CD4-positive, alpha-beta T cell treated with Interleukin-6 at 100 ng/mL for 8 hours (primary cell): ENCODE results near the gene EHD3.

Experiments used
- DNase-seq: peaks from one replicate; pipeline ENCODE4 v3.0.0-alpha.2; 2020; ENCODE audit warnings: mixed read lengths, low spot score

Gene EHD3

GRCh38 chr2:31237348-31238017, 3.5 kb downstream of the EHD3 start:
- DNase-seq, result no peak

GRCh38 chr2:31238126-31238905, 4.4 kb downstream of the EHD3 start:
- no peak for DNase-seq

GRCh38 chr2:31238906-31239592, 5.1 kb downstream of the EHD3 start:
- no peak for DNase-seq

DNA sequence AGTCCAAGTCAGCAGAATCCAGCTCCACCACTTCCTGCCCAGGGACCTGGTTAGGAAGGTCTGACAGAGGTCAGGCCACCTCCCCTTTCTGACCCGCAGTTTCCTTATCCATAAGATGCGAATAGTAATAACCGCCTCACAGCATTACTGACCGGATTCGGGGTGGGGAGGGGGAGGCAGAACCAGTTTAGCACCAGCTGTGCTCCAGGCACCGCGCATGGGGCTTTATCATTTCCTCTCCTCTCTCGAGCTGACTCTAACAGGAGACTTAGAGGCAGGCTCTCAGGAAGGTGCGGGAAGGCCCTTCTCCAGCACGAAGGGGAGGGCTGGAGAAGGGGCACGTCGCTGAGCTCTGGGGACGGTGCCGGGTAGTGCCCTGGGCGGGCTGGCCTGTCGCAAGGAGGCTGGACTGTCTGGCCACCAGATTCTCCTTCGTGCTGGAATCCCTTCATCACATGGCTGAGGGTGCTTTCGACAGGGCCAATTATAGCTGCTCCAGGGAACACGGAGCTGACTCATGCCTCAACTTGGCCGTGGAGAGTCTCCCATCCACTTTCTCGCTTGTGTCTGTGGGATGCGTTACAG, 5.7 kb downstream of the EHD3 start:
- no peak for DNase-seq

DNA sequence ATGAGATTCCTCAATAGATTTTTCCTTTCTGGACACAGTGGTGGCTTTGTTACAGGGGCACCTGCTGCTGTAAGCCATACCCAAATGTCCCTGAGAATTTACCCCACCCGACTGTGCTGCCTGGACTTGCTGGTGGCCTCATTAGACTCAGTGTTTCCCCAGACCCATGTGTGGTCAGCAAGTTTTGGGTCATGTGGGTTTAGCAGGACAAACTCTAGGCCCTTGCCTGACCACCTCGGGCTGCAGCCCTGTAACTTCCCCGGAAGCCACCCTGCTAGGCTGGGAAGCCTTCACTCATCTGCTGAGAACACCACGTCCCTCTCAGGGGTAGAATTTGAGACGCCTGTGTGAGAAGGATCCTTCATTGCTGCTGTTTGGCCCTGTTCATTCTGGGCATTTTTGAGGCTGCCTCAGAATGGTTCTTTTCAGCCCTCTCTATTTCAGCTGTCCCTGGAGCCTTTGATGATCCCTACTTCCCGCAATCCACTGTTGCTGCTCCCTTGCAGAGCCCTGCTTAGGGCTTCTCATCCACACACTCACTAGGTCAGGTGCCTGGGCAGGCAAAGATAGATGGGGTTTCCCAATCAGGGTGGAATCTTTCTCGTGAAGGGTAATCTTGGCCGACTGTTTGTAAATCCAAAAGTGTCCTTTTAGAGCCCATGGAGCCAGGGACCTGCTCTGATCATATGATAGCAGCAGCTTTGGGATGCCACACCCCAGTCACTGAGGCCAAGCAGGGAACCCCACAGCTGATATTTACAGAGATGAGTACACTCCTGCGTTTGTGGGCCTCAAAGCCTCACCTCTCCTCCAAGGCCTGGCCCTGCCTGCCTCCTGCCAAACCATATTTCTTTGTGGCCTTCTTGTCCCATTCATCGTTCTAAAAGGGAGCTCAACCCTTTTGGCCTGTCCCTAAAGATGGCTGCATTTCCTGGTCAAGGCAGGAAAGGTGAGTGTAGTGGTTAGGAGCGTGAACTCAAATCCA, 6.7 kb downstream of the EHD3 start:
- no peak for DNase-seq

- no peak for DNase-seq
These were observed 7.8 kb downstream of the EHD3 start for GRCh38 chr2:31241625-31242270.

DNA sequence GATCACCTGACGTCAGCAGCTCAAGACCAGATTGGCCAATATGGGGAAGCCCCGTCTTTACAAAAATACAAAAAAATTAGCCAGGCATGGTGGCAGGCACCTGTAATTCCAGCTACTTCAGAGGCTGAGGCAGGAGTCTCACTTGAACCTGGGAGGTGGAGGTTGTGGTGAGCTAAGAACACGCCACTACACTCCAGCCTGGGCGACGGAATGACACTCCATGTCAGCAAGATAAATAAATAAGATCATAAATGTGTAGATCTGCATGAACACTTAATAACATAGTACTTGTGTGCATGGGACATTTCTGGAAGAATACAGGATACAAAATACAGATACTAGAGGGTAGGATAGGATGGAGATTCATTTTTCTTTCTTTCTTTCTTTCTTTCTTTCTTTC, 9.1 kb downstream of the EHD3 start:
- DNase-seq, result no peak

GRCh38 chr2:31244101-31244500, 10.1 kb downstream of the EHD3 start:
- DNase-seq, result no peak

DNA sequence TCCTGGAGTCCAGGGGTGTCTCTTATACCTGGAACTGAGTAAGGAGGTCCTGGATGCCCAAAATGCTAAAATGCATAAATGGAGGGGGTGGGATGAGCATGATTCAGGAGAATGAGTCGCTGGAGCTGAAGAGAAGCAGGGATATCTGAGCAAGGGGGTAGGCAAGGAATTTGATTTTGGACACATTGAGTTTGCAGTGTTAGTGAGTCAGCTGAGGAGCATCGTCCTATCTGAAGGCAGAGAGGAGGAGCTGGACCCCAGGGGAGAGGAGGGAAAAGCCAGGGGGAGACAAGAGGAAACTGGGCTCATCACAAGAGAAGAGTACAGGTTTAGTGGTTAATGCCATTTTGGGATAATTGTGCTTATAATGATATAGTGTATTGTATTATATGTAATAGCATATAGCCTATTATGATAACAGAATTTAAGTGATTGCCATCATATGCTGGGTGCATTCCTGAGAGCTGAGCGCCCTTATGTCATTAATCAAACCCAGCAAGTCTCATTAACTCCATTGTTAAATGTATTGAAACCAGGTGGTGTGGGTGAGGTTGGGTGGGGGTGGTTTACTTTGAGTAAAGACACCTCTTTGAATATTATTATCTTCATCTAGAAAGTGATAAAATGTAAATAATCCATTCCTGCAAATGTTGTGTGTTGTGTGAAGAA, 12.4 kb downstream of the EHD3 start:
- no peak for DNase-seq

GRCh38 chr2:31247711-31248110, 13.8 kb downstream of the EHD3 start:
- no peak for DNase-seq

DNA sequence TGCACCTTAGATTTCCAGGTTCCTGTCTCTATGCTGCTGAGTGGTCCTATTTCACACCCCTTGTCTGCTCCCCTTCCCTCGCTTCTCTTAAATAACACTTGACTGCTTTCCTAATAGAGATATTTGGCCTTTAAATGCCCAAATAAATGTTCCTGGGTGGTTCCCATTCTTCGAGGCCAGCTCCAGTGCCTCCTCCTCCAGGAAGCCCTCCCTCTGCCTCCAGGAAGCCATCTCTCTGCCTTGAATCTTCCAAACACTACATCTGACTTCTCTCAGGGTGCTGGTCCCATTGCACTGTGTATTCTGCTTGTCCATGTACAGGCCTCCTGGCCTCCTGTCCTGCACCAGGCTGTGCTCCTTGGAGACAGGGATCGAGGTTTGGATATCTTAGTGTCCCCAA, 14.2 kb downstream of the EHD3 start:
- DNase-seq, result no peak

DNA sequence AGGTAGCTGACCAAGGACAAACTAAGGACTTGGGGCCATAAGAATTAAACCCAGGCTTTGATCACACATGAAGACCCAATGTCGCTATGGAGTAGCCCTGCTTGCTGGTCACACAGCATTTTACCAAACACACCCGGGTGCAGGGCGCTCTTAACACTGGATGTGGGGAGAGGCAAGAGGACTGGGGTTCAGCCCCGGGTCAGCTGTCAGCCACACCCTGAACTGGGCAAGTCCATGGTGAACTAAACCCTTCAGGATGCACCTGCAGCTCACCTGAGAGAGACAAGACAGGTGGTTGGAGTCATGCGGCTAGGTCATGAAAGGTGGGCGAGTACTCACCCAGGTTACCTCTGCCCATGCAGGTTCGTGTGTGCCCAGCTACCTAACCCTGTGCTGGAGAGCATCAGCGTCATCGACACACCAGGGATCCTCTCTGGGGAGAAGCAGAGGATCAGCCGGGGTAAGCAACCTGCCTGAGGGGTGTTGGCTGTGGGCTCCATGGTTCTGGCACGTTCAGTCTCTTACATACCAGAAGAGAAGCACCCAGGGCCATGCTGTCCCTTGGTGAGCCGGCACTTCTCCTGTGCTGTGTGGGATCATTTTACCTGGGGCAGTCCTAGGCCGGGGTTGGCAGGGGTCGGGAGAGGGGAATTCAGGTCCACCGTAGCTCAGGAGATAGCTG, 15.2 kb downstream of the EHD3 start:
- DNase-seq, result no peak

DNA sequence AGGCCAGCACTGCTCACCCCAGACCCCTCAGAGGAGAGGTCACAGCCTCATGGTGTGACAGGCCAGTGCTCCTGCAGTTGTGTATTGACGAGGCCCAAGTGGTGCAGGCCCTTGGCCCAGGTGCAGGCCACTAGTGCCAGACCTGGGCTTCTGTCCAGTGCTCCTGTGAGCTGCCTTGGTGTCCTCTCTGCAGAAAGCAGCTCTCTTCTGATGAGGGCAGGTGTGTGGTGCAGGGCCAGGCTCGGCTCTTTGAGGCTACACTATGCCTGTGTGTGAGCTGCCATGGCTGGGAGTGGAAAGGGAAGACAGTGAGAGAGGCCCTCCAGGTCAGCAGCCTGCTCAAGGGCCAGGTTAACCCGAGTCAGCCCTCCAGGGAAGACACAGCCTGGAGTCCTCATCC, 17.1 kb downstream of the EHD3 start:
- no peak for DNase-seq

DNA sequence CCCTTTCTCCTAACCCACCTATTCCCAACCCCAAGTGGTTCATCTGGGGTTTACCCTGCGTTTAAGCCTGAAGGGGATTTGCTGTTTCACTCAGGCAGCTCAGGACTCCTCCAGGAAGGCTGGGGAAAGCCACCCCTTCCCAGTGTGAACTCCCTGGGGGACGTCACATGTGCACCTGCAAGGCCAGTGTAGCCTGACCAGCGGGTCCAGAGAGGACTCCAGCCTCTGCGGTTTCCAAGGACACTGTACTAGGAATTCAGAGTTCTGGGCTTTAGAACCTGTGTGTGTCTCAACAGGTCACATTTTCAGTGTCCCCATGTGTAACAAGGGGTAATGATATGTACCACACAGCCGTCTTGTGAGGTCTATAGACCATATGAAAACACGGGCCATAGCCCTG, 17.9 kb downstream of the EHD3 start:
- no peak for DNase-seq

- DNase-seq, result no peak
These were observed 19.6 kb downstream of the EHD3 start for GRCh38 chr2:31253356-31254131.

- no peak for DNase-seq
These were observed 20.6 kb downstream of the EHD3 start for GRCh38 chr2:31254237-31255203.

DNA sequence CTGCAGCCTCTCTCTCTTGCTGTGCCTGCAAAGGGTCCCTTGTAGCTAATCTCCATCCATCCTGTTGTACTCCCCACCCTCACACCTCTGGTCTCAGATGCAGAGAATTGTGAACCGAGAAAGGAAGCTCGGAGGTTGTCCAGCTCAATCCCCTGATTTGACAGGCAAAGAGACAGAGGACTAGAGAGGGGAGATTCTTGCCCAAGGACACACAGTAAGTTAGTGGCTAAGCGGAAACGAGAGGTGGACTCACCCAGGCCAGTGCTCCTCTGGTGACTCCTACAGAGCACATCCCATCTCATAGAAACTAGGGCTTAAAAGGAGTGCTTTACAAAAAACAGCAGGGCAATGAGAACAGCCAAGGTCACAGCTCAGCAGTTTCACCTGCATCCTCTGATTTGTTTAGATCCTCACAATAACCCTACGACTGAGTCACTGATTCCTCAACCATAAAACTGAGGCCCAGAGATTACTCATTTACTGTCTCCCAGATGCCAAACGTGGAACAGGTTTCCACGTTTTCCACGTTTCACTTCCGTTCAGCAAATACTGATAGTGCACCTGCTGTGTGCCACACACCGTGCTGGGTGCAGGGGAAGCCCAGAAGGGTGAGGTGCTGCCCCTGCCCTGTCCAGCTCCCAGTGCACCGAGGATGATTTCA, 22.1 kb downstream of the EHD3 start:
- DNase-seq, result no peak
